GM15510 (cell line): ENCODE results near the gene LYSET.

Experiments
- POLR2A ChIP-seq: IDR thresholded peaks from 3 replicates; pipeline ENCODE4 v1.6.1; 2011; ENCODE audit warnings: borderline replicate concordance; ENCODE audit not compliant: insufficient read length; ENCODE audit errors: extremely low read depth

The LYSET gene

GRCh38 chr14:93212432-93212831, 27.3 kb downstream of the LYSET start:
- TF ChIP-seq POLR2A, result no peak

DNA sequence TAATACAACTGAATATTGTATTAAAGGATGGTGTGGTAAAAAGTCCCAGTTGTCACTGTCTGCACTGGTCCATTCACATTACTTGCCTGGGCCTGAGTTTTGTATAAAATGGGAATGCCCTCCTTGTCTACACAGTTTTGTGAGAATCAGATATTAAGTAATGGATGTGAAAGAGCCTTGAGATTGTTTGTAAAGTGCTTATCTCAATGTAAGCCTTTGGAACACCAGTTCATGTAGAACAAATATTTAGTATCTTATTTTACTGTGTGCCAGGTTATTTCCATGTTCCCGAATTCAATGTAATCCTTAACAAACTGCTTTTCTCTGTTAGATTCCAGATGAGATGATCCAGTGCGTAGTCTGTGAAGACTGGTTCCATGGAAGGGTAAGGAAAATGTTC, 29.5 kb downstream of the LYSET start:
- no peak for TF ChIP-seq POLR2A

- no peak for TF ChIP-seq POLR2A
Observed at GRCh38 chr14:93219103-93219726, 34.1 kb downstream of the LYSET start.

GRCh38 chr14:93220509-93220908, 35.4 kb downstream of the LYSET start:
- no peak for TF ChIP-seq POLR2A

- no peak for TF ChIP-seq POLR2A
Observed at GRCh38 chr14:93223565-93223964, 38.4 kb downstream of the LYSET start.

- TF ChIP-seq POLR2A, result no peak
Observed at GRCh38 chr14:93228550-93228949, 43.4 kb downstream of the LYSET start.

- TF ChIP-seq POLR2A, result no peak
Observed at GRCh38 chr14:93230539-93230938, 45.4 kb downstream of the LYSET start.

GRCh38 chr14:93231129-93231979, 46.2 kb downstream of the LYSET start:
- no peak for TF ChIP-seq POLR2A

DNA sequence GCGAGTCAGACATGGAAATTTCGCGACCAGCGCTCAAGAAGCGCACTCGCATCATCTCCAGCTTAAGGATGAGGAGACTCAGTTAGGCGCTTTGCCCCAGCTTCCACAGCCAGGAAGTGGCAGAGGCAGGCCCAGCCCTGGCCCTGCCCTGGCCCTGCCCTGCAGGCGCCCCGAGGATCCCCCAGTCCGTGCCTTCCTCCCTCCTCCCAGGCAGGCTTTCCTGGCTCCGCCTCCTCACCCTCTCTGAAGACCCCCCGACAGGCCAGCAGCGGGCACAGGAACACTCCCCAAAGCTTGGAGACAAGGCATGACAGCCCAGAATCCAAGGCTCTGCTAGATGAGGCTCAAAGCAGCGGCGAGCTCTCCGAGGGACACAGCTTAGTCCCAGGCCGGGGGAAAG, 47.0 kb downstream of the LYSET start:
- TF ChIP-seq POLR2A, result no peak

DNA sequence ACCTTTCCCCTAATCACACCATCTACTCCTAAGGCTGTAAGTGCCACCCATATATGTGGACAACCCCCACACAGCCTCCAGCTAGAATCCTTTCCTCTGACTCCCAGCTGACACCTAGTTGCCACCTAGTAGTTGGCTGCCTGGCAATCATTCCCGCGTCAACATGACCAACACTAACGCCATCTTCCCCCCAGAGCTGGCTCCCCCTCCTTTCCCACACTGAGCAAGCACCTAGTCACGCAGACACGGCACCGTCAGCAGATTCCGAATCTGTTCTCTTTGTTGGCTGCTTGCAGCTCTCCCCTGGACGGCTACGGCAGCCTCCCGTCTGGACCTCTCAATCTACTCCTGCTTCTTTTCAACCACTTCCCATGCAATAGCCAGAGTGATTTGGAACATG, 49.7 kb downstream of the LYSET start:
- TF ChIP-seq POLR2A, result no peak
